CD4-positive, alpha-beta memory T cell (primary cell): Measurements from ENCODE around the gene UGT1A4. TPM values are rescaled to one million over a fixed set of nuclear protein-coding genes. Genes with fewer than 3 reads are reported as not detected.

ENCODE experiments used
- CTCF ChIA-PET: fragments of 350-600 bp; sonication (Branson Sonifier 250); formaldehyde crosslinking; loops from one replicate; lab custom pipeline; 2021; ENCODE audit warnings: inconsistent platforms; ENCODE audit not compliant: partially characterized antibody; lab: Charles Lee
- POLR2A ChIA-PET: fragments of 350-600 bp; sonication (Branson Sonifier 250); formaldehyde crosslinking; loops from one replicate; lab custom pipeline; 2021; ENCODE audit not compliant: partially characterized antibody; lab: Charles Lee
- DNase-seq, 5 donors: peaks; one replicate each; pipeline versions ENCODE4 v3.0.0 to v3.0.0-alpha.2; 2020 to 2022; ENCODE audit warnings: mixed read lengths in 1 of 5
- H3K27ac ChIP-seq: one replicate; pipeline ENCODE4 v1.7.0; 2013; ENCODE audit warnings: low read depth, low read length
- H3K27me3 ChIP-seq: 2 replicates; pipeline ENCODE4 v1.7.0; 2013; ENCODE audit warnings: mild to moderate bottlenecking, low read length, moderate library complexity; ENCODE audit not compliant: insufficient read depth
- H3K36me3 ChIP-seq: 2 replicates; pipeline ENCODE4 v1.7.0; 2013; ENCODE audit warnings: mild to moderate bottlenecking, low read length, moderate library complexity; ENCODE audit not compliant: insufficient read depth
- H3K4me1 ChIP-seq: 2 replicates; pipeline ENCODE4 v1.7.0; 2013; ENCODE audit warnings: mild to moderate bottlenecking, low read length, moderate library complexity; ENCODE audit not compliant: insufficient read depth
- H3K4me3 ChIP-seq, 2 donors: one replicate each; pipeline ENCODE4 v1.7.0; 2013; ENCODE audit warnings: low read length in 2 of 2, mild to moderate bottlenecking in 1 of 2
- H3K9me3 ChIP-seq, 2 donors: one replicate each; pipeline ENCODE4 v1.7.0; 2013; ENCODE audit warnings: low read length in 2 of 2, control low read depth in 1 of 2; ENCODE audit not compliant: control insufficient read depth in 1 of 2
- H3K27ac Mint-ChIP-seq, 7 donors: one replicate each; pipeline ENCODE4 v1.8.0; 2020 to 2021; ENCODE audit warnings: mixed read lengths in 7 of 7, mild to moderate bottlenecking in 6 of 7, inconsistent platforms in 3 of 7, moderate library complexity in 3 of 7
- H3K27me3 Mint-ChIP-seq, 2 donors: one replicate each; pipeline ENCODE4 v1.8.0; 2020 to 2021; ENCODE audit warnings: mixed read lengths in 2 of 2
- H3K36me3 Mint-ChIP-seq, 2 donors: one replicate each; pipeline ENCODE4 v1.8.0; 2020 to 2021; ENCODE audit warnings: mixed read lengths in 2 of 2, inconsistent platforms in 1 of 2, mild to moderate bottlenecking in 1 of 2
- H3K4me1 Mint-ChIP-seq, 4 donors: one replicate each; pipeline ENCODE4 v1.8.0; 2020 to 2021; ENCODE audit warnings: mixed read lengths in 4 of 4, mild to moderate bottlenecking in 1 of 4
- H3K4me3 Mint-ChIP-seq, 8 donors: one replicate each; pipeline ENCODE4 v1.8.0; 2020 to 2021; ENCODE audit warnings: mixed read lengths in 8 of 8, mild to moderate bottlenecking in 7 of 8, moderate library complexity in 6 of 8, inconsistent platforms in 3 of 8
- H3K9me3 Mint-ChIP-seq, 8 donors: one replicate each; pipeline ENCODE4 v1.8.0; 2020 to 2021; ENCODE audit warnings: mixed read lengths in 8 of 8, mild to moderate bottlenecking in 5 of 8, inconsistent platforms in 3 of 8, moderate library complexity in 1 of 8
- intact Hi-C: fragments of 100-400 bp; cut with micrococcal nuclease; formaldehyde crosslinking; loops from one replicate; pipeline ENCODE4 v1.15.1; 2023
- polyA plus RNA-seq, 2 donors: library from polyadenylated mRNA; unstranded; fragments of 300-500 nt; fragmentation: Illumina TruSeq; gene quantifications; one replicate each; pipeline ENCODE4 v1.2.3, GENCODE V29; 2021
- total RNA-seq, 2 experiments: library from RNA; stranded (reverse); gene quantifications; one replicate each; pipeline ENCODE4 v1.2.3, GENCODE V29; 2021

UGT1A4 gene
- total and polyA plus RNA-seq, 4 experiments from 2014 or later, result not detected

DNA sequence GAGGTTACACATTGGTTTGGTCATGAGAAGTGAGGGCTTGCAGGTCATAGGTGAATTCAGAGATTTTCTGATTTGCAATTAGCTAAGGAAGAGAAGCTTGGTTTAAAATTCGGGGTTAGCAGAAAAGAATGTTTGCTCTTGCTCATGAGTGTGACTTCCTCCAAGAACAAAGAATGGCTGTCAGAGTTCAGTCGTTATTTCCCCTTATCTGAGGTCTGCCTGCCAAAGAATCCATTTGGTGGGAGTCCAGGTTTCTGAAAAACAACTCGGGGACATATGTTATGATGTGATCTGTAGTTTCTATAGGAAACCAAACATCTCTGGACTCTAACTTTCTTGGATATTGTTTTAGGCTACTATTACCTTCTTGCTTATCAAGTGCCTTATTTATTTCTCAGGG lies 29.0 kb upstream of the UGT1A4 start:
- POLR2A ChIA-PET, result no interaction called here
- Histone ChIP-seq H3K27ac (no peak overlapping the region), H3K4me1 (no peaks in the 10 kb centered on the region), H3K36me3 (no peaks in the 10 kb centered on the region), H3K27me3 (no peaks in the 10 kb centered on the region), H3K9me3 (no peaks in the 10 kb centered on the region), H3K4me3 (no peak overlapping the region)
- Mint-ChIP-seq H3K27me3 (peaks cover 10 to 27% of the 10 kb centered on the region in 2 donors), H3K9me3 (peaks cover 0 to 1% (median 0%) of the 10 kb centered on the region in 8 donors), H3K27ac (no peak overlapping the region), H3K4me1 (no peaks in the 10 kb centered on the region), H3K36me3 (no peaks in the 10 kb centered on the region), H3K4me3 (no peak overlapping the region)
- intact Hi-C loops, result no loop called here
- CTCF ChIA-PET, result no interaction called here
- no peak for DNase-seq

DNA sequence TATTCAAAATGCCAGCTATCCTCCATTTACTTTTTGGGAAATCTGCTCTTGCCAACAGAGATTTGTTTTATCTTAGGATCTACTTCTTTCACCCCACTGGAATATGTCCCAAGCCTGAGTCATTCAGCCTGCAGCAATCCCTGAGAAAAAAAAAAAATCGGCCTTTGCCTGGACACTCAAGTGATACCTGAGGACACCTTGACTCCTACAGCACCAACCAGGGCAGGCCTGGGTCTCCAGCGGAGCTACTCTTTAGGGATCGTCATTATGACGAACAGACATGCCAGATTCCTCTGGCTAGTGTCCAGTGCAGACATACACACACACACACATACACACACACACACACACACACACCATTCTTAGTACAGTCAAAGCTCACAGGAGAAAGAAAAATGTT lies 28.1 kb upstream of the UGT1A4 start:
- Mint-ChIP-seq H3K4me1 (no peaks in the 10 kb centered on the region), H3K27ac (no peak overlapping the region), H3K36me3 (no peaks in the 10 kb centered on the region), H3K27me3 (peaks cover 8 to 27% of the 10 kb centered on the region in 2 donors), H3K4me3 (no peak overlapping the region), H3K9me3 (peaks cover 0 to 1% (median 0%) of the 10 kb centered on the region in 8 donors)
- no peak for DNase-seq
- ChIA-PET POLR2A (no interaction called here), CTCF (no interaction called here)
- H3K4me3 ChIP-seq, result no peak overlapping the region
- H3K36me3 ChIP-seq, result no peaks in the 10 kb centered on the region
- intact Hi-C loops, result no loop called here
- no peaks in the 10 kb centered on the region for H3K27me3 ChIP-seq
- H3K9me3 ChIP-seq, result no peaks in the 10 kb centered on the region
- no peaks in the 10 kb centered on the region for H3K4me1 ChIP-seq
- H3K27ac ChIP-seq, result no peak overlapping the region

DNA sequence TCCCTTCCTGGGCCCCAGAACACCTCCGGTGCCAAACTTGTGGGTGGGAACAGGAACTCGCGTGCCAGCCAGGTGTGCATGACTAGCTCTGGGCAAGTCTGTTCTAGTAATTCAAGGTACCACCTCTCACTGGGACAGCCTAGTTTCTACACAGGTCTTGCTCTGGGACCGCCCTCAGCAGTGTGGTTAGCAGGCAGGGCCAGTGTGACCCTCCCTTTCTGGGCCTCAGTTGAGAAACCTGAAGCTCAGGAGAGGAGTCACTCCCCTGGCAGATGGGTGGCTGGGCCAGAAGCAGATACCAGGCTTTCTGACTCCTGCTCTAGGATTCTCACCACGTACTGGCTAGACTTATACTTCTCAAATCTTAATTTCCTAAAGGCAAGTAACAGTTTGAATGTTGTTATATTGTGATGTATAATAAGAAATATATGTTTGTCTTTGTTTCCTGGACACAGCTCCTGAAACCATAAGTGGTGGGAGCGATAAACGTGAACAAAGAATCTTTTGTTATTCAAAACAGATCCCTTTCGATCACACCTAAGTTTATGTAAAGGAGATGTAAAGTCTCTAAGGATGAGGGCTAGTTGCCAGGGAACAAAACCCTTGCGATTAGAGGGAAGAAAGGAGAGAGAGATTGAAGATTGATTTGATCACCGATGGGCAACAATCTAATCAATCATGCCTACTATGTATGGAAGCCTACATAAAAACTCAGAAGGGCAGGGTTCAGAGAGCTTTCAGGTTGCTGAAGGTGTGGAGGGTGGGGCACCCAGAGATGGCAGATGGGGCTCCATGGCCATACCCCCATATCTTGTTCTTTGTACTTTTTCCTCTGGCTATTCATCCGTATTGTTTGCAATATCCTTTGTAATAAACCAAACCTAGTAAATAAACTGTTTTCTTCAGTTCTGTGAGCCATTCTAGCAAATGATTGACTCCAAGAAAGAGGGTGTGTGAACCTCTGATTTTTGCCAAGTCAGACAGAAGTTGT lies 26.8 kb upstream of the UGT1A4 start:
- Mint-ChIP-seq H3K9me3 (peaks cover 0 to 2% (median 0%) of the 10 kb centered on the region in 8 donors), H3K27ac (no peak overlapping the region), H3K27me3 (peaks cover 7 to 27% of the 10 kb centered on the region in 2 donors), H3K4me1 (no peaks in the 10 kb centered on the region), H3K4me3 (no peak overlapping the region), H3K36me3 (no peaks in the 10 kb centered on the region)
- DNase-seq, result no peak
- ChIA-PET POLR2A (no interaction called here), CTCF (no interaction called here)
- Histone ChIP-seq H3K4me1 (no peaks in the 10 kb centered on the region), H3K27ac (no peak overlapping the region), H3K27me3 (no peaks in the 10 kb centered on the region), H3K9me3 (no peaks in the 10 kb centered on the region), H3K36me3 (no peaks in the 10 kb centered on the region), H3K4me3 (no peak overlapping the region)
- intact Hi-C loops, result no loop called here

DNA sequence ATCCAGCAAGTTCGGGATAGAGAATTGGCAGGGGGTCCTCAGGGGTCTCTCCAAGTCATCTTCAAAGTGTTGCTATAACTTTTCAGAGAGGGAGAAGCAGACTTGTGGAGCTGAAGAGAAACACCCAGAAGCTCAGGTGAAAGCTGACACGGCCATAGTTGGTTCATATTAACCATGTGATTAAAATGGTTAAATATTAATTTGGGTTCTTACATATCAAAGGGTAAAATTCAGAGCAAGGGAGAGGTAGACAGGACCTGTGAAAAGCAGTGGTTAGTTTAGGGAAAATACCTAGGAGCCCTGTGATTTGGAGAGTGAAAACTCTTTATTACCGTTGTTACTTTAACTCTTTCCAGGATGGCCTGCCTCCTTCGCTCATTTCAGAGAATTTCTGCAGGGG lies 25.9 kb upstream of the UGT1A4 start, which contains the start of gene UGT1A6:
TSS of gene UGT1A6 (plus strand) at position 243 of the 400 bp plus-strand sequence. CDS start at position 358, 115 bp downstream.
- intact Hi-C loops, result no loop called here
- H3K36me3 Mint-ChIP-seq, result no peaks in the 10 kb centered on the region
- peaks cover 0 to 2% (median 0%) of the 10 kb centered on the region in 8 donors for H3K9me3 Mint-ChIP-seq
- H3K27ac Mint-ChIP-seq, result no peak within 1 kb of the TSS
- CTCF ChIA-PET, result no interaction called here
- DNase-seq, result no peak
- Histone ChIP-seq H3K4me1 (no peaks in the 10 kb centered on the region), H3K27me3 (no peaks in the 10 kb centered on the region), H3K4me3 (no peak within 1 kb of the TSS), H3K36me3 (no peaks in the 10 kb centered on the region), H3K27ac (no peak within 1 kb of the TSS), H3K9me3 (no peaks in the 10 kb centered on the region)
- peaks cover 10 to 27% of the 10 kb centered on the region in 2 donors for H3K27me3 Mint-ChIP-seq
- H3K4me3 Mint-ChIP-seq, result no peak within 1 kb of the TSS
- no peaks in the 10 kb centered on the region for H3K4me1 Mint-ChIP-seq
- POLR2A ChIA-PET, result no interaction called here

DNA sequence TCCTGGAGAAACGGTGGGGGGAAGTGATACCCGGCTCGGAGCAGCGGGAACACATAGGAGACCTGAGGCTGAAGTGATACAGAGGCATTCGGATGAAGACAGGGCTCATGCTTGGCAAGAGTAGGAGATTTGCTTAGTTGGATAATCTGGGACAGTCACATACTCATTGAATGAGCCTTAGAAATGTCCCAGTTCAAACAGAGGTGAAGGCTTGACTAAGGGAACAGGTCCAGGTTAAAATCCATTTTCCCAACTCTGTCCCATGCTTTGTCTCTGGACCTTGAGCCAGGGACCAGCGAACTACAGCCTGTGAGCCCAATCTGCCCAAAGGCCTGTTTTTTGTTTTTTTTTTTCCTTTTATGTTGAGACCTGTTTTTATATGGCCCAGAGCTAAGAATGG lies 24.6 kb upstream of the UGT1A4 start:
- H3K4me1 ChIP-seq, result no peaks in the 10 kb centered on the region
- H3K4me3 ChIP-seq, result no peak overlapping the region
- H3K4me3 Mint-ChIP-seq, result no peak overlapping the region
- no peak overlapping the region for H3K27ac ChIP-seq
- H3K36me3 Mint-ChIP-seq, result no peaks in the 10 kb centered on the region
- no peaks in the 10 kb centered on the region for H3K27me3 ChIP-seq
- ChIA-PET POLR2A (no interaction called here), CTCF (no interaction called here)
- no peaks in the 10 kb centered on the region for H3K9me3 ChIP-seq
- H3K36me3 ChIP-seq, result no peaks in the 10 kb centered on the region
- H3K4me1 Mint-ChIP-seq, result no peaks in the 10 kb centered on the region
- peaks cover 6 to 18% of the 10 kb centered on the region in 2 donors for H3K27me3 Mint-ChIP-seq
- no peak for DNase-seq
- peak overlapping the region in 1 of 7 donors; percentile 44 for H3K27ac Mint-ChIP-seq
- intact Hi-C loops, result no loop called here
- peaks cover 0 to 2% (median 0%) of the 10 kb centered on the region in 8 donors for H3K9me3 Mint-ChIP-seq

DNA sequence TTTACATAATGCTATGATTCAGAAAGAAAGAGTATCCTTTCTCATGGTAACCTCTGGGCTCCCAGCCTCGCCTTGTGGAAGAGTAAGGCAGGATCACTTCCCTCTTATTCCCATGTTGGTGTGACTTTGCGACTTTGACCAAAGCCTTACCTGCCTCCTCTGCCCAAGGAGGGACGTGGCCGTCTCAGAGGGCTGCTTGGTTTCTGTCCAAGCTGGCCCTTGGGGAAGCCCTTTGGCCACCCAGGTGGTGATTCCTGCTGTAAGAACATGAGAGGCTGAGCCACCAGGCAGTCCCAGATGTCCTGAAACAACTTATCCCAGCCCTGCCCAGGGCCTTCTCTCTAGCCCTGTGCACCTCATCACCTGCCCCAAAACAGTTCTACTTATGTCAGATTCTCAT lies 19.8 kb upstream of the UGT1A4 start:
- Histone ChIP-seq H3K27me3 (no peaks in the 10 kb centered on the region), H3K4me3 (no peak overlapping the region), H3K36me3 (no peaks in the 10 kb centered on the region), H3K4me1 (no peaks in the 10 kb centered on the region), H3K27ac (no peak overlapping the region), H3K9me3 (no peaks in the 10 kb centered on the region)
- no peak overlapping the region for H3K4me3 Mint-ChIP-seq
- H3K9me3 Mint-ChIP-seq, result peaks cover 0 to 2% (median 0%) of the 10 kb centered on the region in 8 donors
- peaks cover 2 to 10% of the 10 kb centered on the region in 2 donors for H3K27me3 Mint-ChIP-seq
- no peak overlapping the region for H3K27ac Mint-ChIP-seq
- H3K36me3 Mint-ChIP-seq, result no peaks in the 10 kb centered on the region
- intact Hi-C loops, result no loop called here
- no peak for DNase-seq
- POLR2A ChIA-PET, result no interaction called here
- no peaks in the 10 kb centered on the region for H3K4me1 Mint-ChIP-seq
- CTCF ChIA-PET, result no interaction called here

DNA sequence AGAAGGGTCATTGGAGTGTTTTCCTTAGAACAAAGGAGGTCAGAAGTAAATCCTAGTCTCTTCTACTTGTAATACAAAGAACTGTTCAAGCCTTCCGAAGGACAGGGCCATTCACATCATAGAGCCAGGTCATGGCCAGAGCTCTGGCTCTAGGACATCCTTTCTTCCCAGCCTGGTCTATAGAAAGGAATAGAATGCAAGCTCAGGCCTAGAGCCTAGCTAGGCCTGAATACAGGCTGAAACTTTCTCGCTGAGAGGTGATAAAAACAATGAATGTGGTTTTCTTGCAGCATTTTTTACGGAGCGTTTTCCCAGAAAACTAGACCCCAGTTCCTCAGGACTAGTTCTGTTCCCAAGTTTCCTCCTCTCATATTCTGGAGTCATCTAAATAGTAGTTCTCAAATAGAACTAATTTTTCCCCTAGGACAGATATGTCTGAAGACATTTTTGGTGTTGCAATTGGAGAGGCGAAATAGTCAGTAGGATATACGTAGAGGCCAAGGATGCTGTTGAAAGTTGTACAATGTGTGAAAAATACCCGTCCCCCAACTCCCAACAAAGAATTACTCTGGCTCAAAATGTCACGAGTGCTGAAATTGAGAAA lies 19.0 kb upstream of the UGT1A4 start:
- H3K27ac ChIP-seq, result no peak overlapping the region
- no peak overlapping the region for H3K4me3 ChIP-seq
- Mint-ChIP-seq H3K36me3 (no peaks in the 10 kb centered on the region), H3K27me3 (peaks cover 0 to 10% of the 10 kb centered on the region in 2 donors), H3K4me3 (no peak overlapping the region), H3K27ac (no peak overlapping the region), H3K4me1 (no peaks in the 10 kb centered on the region), H3K9me3 (peaks cover 0 to 6% (median 2%) of the 10 kb centered on the region in 8 donors)
- ChIA-PET POLR2A (no interaction called here), CTCF (no interaction called here)
- intact Hi-C loops, result no loop called here
- H3K27me3 ChIP-seq, result no peaks in the 10 kb centered on the region
- H3K9me3 ChIP-seq, result no peaks in the 10 kb centered on the region
- H3K4me1 ChIP-seq, result no peaks in the 10 kb centered on the region
- H3K36me3 ChIP-seq, result no peaks in the 10 kb centered on the region
- no peak for DNase-seq
